ENCODE measurements around the gene SAP30.

The SAP30 gene

GRCh38 chr4:173411106-173411693 lies 40.4 kb downstream of the SAP30 start:
- in situ Hi-C loops (cut with MboI; ENCODE audit: low sequenced_read_pairs): loop anchor here (10.0 to 25.0 kb wide), 2 partner anchors 86 to 399 kb away; no protein-coding TSS in a partner anchor

GRCh38 chr4:173413036-173413435 lies 42.3 kb downstream of the SAP30 start:
- in situ Hi-C loops (cut with MboI; ENCODE audit: low sequenced_read_pairs): loop anchor here (10.0 to 25.0 kb wide), 2 partner anchors 88 to 401 kb away; no protein-coding TSS in a partner anchor

GRCh38 chr4:173414456-173414855 lies 43.7 kb downstream of the SAP30 start:
- in situ Hi-C loops (cut with MboI; ENCODE audit: low sequenced_read_pairs): loop anchor here (10.0 to 25.0 kb wide), 2 partner anchors 90 to 402 kb away; no protein-coding TSS in a partner anchor

GRCh38 chr4:173415092-173415491 lies 44.3 kb downstream of the SAP30 start:
- in situ Hi-C loops (cut with MboI; ENCODE audit: low sequenced_read_pairs): loop anchor here (10.0 to 25.0 kb wide), 2 partner anchors 90 to 403 kb away; no protein-coding TSS in a partner anchor

GRCh38 chr4:173415885-173416653 lies 45.3 kb downstream of the SAP30 start:
- in situ Hi-C loops (cut with MboI; ENCODE audit: low sequenced_read_pairs): loop anchor here (10.0 to 25.0 kb wide), 2 partner anchors 91 to 404 kb away; no protein-coding TSS in a partner anchor

GRCh38 chr4:173417833-173418232 lies 47.1 kb downstream of the SAP30 start:
- in situ Hi-C loops (cut with MboI; ENCODE audit: low sequenced_read_pairs): loop anchor here (10.0 to 25.0 kb wide), 2 partner anchors 93 to 406 kb away; no protein-coding TSS in a partner anchor

- in situ Hi-C loops (cut with MboI; ENCODE audit: low sequenced_read_pairs): loop anchor here (10.0 to 25.0 kb wide), 2 partner anchors 94 to 406 kb away; no protein-coding TSS in a partner anchor
Measured at GRCh38 chr4:173418639-173419038, 47.9 kb downstream of the SAP30 start.

- in situ Hi-C loops (cut with MboI; ENCODE audit: low sequenced_read_pairs): loop anchor here (25.0 kb wide), 1 partner anchor 408 kb away; no protein-coding TSS in a partner anchor
Measured at GRCh38 chr4:173420324-173420752, 49.6 kb downstream of the SAP30 start.

- in situ Hi-C loops (cut with MboI; ENCODE audit: low sequenced_read_pairs): loop anchor here (25.0 kb wide), 1 partner anchor 408 kb away; no protein-coding TSS in a partner anchor
Measured at GRCh38 chr4:173420801-173421200, 50.0 kb downstream of the SAP30 start.

GRCh38 chr4:173424899-173425805 lies 54.4 kb downstream of the SAP30 start:
- in situ Hi-C loops (cut with MboI; ENCODE audit: low sequenced_read_pairs): loop anchor here (25.0 kb wide), 1 partner anchor 413 kb away; no protein-coding TSS in a partner anchor

- in situ Hi-C loops (cut with MboI; ENCODE audit: low sequenced_read_pairs): no loop called here
Measured at GRCh38 chr4:173426064-173426463, 55.3 kb downstream of the SAP30 start.
